H1 (cell line): ENCODE data around the gene RDH5.

ENCODE experiments used
- CEBPB ChIP-seq: IDR thresholded peaks from 2 replicates; pipeline ENCODE4 v1.6.1; 2012; ENCODE audit warnings: low read depth, low read length
- CHD2 ChIP-seq: IDR thresholded peaks from 2 replicates; pipeline ENCODE4 v1.6.1; 2012; ENCODE audit warnings: low read length, improper control_type of control experiment
- EZH2 ChIP-seq: fragments of 200-600 bp; sonication (generic); IDR thresholded peaks from 2 replicates; pipeline ENCODE4 v1.7.1; 2012; ENCODE audit warnings: low read depth, mild to moderate bottlenecking, moderate library complexity, low read length, inconsistent platforms; ENCODE audit not compliant: severe bottlenecking
- JUND ChIP-seq: IDR thresholded peaks from 2 replicates; pipeline ENCODE4 v1.6.1; 2011; ENCODE audit warnings: mild to moderate bottlenecking, improper control_type of control experiment, low read length
- POLR2A ChIP-seq, 2 experiments: IDR thresholded peaks; 1 replicate in 1 of 2; 2 replicates in 1 of 2; pipeline ENCODE4 v1.6.1; 2011; ENCODE audit warnings: low read depth in 2 of 2, low read length in 2 of 2, mild to moderate bottlenecking in 2 of 2; ENCODE audit errors: control extremely low read depth in 1 of 2
- POLR2AphosphoS5 ChIP-seq: IDR thresholded peaks from 2 replicates; pipeline ENCODE4 v1.6.1; 2011; ENCODE audit warnings: low read depth, low read length
- RAD21 ChIP-seq, 2 experiments: IDR thresholded peaks in 1 of 2; conservative IDR thresholded peaks in 1 of 2; 2 replicates each; pipeline ENCODE4 v1.6.1; 2011; ENCODE audit warnings: low read depth in 2 of 2, low read length in 2 of 2, improper control_type of control experiment in 1 of 2, inconsistent platforms in 1 of 2, mild to moderate bottlenecking in 1 of 2, moderate library complexity in 1 of 2
- RFX5 ChIP-seq: IDR thresholded peaks from 2 replicates; pipeline ENCODE4 v1.6.1; 2011; ENCODE audit warnings: low read depth, low read length, improper control_type of control experiment, borderline replicate concordance
- SIN3A ChIP-seq, 2 experiments: IDR thresholded peaks in 1 of 2; conservative IDR thresholded peaks in 1 of 2; 2 replicates each; pipeline ENCODE4 v1.6.1; 2011 to 2012; ENCODE audit warnings: low read length in 2 of 2, improper control_type of control experiment in 1 of 2, low read depth in 1 of 2, mild to moderate bottlenecking in 1 of 2
- SP1 ChIP-seq: IDR thresholded peaks from 2 replicates; pipeline ENCODE4 v1.6.1; 2011; ENCODE audit warnings: low read depth, low read length
- YY1 ChIP-seq: IDR thresholded peaks from 2 replicates; pipeline ENCODE4 v1.6.1; 2011; ENCODE audit warnings: low read depth, mild to moderate bottlenecking, low read length
- TF ChIP-seq, protein P1 (sequence below), 3 experiments: IDR thresholded peaks; 1 replicate in 2 of 3; 2 replicates in 1 of 3; pipeline versions ENCODE4 v1.5.1 to v1.6.1; 2011; ENCODE audit warnings: low read length in 3 of 3, mild to moderate bottlenecking in 3 of 3, inconsistent platforms in 2 of 3, low read depth in 1 of 3, moderate library complexity in 1 of 3; ENCODE audit not compliant: insufficient read depth in 1 of 3; ENCODE audit errors: control extremely low read depth in 1 of 3
- TF ChIP-seq, protein P2 (sequence below): IDR thresholded peaks from 2 replicates; pipeline ENCODE4 v1.6.1; 2011; ENCODE audit warnings: low read length, improper control_type of control experiment

DNA sequence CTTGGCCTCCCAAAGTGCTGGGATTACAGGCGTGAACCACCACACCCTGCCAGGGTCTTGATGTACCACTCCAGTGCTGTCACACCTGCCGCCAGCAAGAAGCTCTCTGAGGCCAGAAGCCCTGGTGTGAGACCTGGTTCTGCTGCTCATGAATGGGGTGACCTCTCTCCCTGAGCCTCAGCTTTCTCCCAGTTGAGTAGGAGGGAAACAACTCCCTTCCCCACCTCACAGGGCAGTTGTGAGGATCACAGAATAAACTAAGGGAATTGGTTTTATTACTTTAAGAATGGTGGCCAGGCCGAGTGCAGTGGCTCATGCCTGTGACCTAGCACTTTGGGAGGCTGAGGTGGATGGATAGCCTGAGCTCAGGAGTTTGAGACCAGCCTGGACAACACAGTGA is 14.4 kb downstream of the RDH5 start:
- TF ChIP-seq RFX5 (no peak), JUND (no peak), SP1 (no peak), EZH2 (no peak), YY1 (no peak), CHD2 (no peak), CEBPB (no peak), SIN3A (conservative IDR thresholded peaks at IDR 0.05 in 1 of 2, IDR thresholded peaks at IDR 0.05 in 1 of 2; ENCODE audit: low read depth in 1 of 2, low read length in 2 of 2) (no peak), POLR2AphosphoS5 (no peak), POLR2A (IDR thresholded peaks at IDR 0.05; ENCODE audit: control extremely low read depth in 1 of 2, low read depth in 2 of 2, low read length in 2 of 2) (no peak), RAD21 (IDR thresholded peaks at IDR 0.05 in 1 of 2, conservative IDR thresholded peaks at IDR 0.05 in 1 of 2; ENCODE audit: low read depth in 2 of 2, low read length in 2 of 2) (no peak)
- TF ChIP-seq, protein P1, sequence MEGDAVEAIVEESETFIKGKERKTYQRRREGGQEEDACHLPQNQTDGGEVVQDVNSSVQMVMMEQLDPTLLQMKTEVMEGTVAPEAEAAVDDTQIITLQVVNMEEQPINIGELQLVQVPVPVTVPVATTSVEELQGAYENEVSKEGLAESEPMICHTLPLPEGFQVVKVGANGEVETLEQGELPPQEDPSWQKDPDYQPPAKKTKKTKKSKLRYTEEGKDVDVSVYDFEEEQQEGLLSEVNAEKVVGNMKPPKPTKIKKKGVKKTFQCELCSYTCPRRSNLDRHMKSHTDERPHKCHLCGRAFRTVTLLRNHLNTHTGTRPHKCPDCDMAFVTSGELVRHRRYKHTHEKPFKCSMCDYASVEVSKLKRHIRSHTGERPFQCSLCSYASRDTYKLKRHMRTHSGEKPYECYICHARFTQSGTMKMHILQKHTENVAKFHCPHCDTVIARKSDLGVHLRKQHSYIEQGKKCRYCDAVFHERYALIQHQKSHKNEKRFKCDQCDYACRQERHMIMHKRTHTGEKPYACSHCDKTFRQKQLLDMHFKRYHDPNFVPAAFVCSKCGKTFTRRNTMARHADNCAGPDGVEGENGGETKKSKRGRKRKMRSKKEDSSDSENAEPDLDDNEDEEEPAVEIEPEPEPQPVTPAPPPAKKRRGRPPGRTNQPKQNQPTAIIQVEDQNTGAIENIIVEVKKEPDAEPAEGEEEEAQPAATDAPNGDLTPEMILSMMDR (IDR thresholded peaks at IDR 0.05; ENCODE audit: control extremely low read depth in 1 of 3, insufficient read depth in 1 of 3, low read depth in 1 of 3, low read length in 3 of 3), result no peak
- TF ChIP-seq, protein P2, sequence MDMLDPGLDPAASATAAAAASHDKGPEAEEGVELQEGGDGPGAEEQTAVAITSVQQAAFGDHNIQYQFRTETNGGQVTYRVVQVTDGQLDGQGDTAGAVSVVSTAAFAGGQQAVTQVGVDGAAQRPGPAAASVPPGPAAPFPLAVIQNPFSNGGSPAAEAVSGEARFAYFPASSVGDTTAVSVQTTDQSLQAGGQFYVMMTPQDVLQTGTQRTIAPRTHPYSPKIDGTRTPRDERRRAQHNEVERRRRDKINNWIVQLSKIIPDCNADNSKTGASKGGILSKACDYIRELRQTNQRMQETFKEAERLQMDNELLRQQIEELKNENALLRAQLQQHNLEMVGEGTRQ, result no peak
